Thoracic aorta (tissue), 2 donors: Measurements from ENCODE around the gene SYP. TPM values are rescaled to one million over a fixed set of nuclear protein-coding genes. Genes with fewer than 3 reads are reported as not detected.
"Not testable (repeated sequence)": the region's sequence is repeated elsewhere in the genome, so short reads cannot be mapped to it uniquely, and the experiment has no call there.

Experiments used
- ATAC-seq: fragments of 150-250 bp; one replicate; pipeline ENCODE4 v1.8.0; 2017; ENCODE audit warnings: low read depth; ENCODE audit not compliant: insufficient number of reproducible peaks, low FRiP score
- DNase-seq: peaks from one replicate; pipeline ENCODE4 v3.0.0-alpha.2; 2020; ENCODE audit warnings: low spot score
- H3K27ac ChIP-seq, 2 donors: fragments of 200-600 bp; sonication (generic); 1 replicate in 1 of 2; 2 replicates in 1 of 2; pipeline ENCODE4 v1.5.1; 2016; ENCODE audit warnings: mild to moderate bottlenecking in 2 of 2, moderate library complexity in 2 of 2
- H3K27me3 ChIP-seq: fragments of 200-600 bp; sonication (generic); replicated peaks from 2 replicates; pipeline ENCODE4 v1.6.0; 2016; ENCODE audit warnings: mild to moderate bottlenecking; ENCODE audit not compliant: insufficient read depth
- H3K36me3 ChIP-seq: fragments of 200-600 bp; sonication (generic); one replicate; pipeline ENCODE4 v1.5.1; 2016
- H3K4me1 ChIP-seq, 2 donors: fragments of 200-600 bp; sonication (generic); 1 replicate in 1 of 2; 2 replicates in 1 of 2; pipeline versions ENCODE4 v1.5.1 to v1.6.0; 2016; ENCODE audit warnings: low read depth in 2 of 2, mild to moderate bottlenecking in 1 of 2; ENCODE audit not compliant: control insufficient read depth in 1 of 2
- H3K4me3 ChIP-seq: fragments of 200-600 bp; sonication (generic); 2 replicates; pipeline ENCODE4 v1.5.1; 2016; ENCODE audit warnings: mild to moderate bottlenecking
- H3K9me3 ChIP-seq: fragments of 200-600 bp; sonication (generic); 2 replicates; pipeline ENCODE4 v1.5.1; 2016
- total RNA-seq, 2 donors: library from RNA; depleted of rRNA; stranded (reverse); fragments of >200 nt; gene quantifications; one replicate each; pipeline versions ENCODE4 v1.1.0 to v1.2.3, GENCODE V29; 2016
- TF ChIP-seq, protein P1 (sequence below): fragments of 200-600 bp; sonication (generic); IDR thresholded peaks from one replicate; pipeline ENCODE4 v1.5.1; 2019; ENCODE audit warnings: antibody characterized with exemption

SYP gene
- total RNA-seq, 2 donors from 2014 or later, result 3.2 to 6.9 TPM

- Histone ChIP-seq H3K4me1 (peaks cover 0 to 26% of the 10 kb centered on the region in 2 donors), H3K9me3 (no peaks in the 10 kb centered on the region), H3K27ac (peak overlapping the region in 1 of 2 donors; percentile 44), H3K4me3 (no peak overlapping the region), H3K27me3 (no peaks in the 10 kb centered on the region), H3K36me3 (peaks cover 9% of the 10 kb centered on the region)
- DNase-seq (no peak), ATAC-seq (no peak)
- TF ChIP-seq, protein P1, sequence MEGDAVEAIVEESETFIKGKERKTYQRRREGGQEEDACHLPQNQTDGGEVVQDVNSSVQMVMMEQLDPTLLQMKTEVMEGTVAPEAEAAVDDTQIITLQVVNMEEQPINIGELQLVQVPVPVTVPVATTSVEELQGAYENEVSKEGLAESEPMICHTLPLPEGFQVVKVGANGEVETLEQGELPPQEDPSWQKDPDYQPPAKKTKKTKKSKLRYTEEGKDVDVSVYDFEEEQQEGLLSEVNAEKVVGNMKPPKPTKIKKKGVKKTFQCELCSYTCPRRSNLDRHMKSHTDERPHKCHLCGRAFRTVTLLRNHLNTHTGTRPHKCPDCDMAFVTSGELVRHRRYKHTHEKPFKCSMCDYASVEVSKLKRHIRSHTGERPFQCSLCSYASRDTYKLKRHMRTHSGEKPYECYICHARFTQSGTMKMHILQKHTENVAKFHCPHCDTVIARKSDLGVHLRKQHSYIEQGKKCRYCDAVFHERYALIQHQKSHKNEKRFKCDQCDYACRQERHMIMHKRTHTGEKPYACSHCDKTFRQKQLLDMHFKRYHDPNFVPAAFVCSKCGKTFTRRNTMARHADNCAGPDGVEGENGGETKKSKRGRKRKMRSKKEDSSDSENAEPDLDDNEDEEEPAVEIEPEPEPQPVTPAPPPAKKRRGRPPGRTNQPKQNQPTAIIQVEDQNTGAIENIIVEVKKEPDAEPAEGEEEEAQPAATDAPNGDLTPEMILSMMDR, result no peak
Observed at GRCh38 chrX:49176421-49177326, 23.3 kb downstream of the SYP start.

GRCh38 chrX:49175435-49176274, 24.3 kb downstream of the SYP start:
- Histone ChIP-seq H3K27me3 (no peaks in the 10 kb centered on the region), H3K36me3 (peaks cover 9% of the 10 kb centered on the region), H3K9me3 (no peaks in the 10 kb centered on the region), H3K4me1 (peaks cover 0 to 26% of the 10 kb centered on the region in 2 donors), H3K4me3 (no peak overlapping the region), H3K27ac (no peak overlapping the region)
- TF ChIP-seq, protein P1, result no peak
- DNase-seq, result no peak
- no peak for ATAC-seq

DNA sequence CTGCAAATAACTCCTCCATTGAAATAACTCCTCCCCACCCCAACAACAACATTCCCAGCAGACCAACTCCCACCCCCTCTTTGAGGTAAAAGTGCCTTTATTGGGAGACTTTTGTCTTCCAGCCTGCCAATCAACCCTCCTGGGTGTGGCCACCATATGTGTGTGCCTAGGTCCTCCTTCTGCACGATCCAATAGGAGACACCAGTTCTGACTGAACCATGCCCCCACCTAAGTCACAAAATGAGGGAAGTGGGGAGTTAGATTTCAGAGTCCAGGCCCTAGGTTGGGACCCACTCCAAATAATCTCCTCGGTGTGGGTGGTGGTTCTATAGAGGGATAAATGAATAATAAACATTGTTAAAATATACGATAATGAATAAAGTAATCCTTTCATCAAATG, 25.3 kb downstream of the SYP start:
- TF ChIP-seq, protein P1, result no peak

DNA sequence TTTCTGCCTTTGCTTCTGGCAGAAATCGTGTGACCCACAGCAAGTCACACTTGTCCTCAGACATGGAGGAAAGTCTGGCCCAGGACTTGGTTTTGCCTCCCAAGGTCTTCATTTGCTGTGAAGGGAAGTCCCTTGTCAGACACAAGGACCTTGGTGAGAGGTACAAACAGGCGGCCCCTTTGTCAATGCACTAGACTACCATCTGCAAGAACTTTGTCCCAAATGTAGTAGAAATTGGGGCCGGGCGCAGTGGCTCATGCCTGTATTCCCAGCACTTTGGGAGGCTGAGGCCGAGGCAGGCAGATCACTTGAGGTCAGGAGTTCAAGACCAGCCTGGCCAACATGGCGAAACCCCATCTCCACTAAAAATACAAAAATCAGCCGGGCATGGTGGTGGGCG, 26.4 kb downstream of the SYP start:
- not testable (repeated sequence) for DNase-seq, H3K36me3 ChIP-seq, H3K9me3 ChIP-seq, ATAC-seq, H3K27me3 ChIP-seq
- H3K27ac ChIP-seq, result peak overlapping the region in 1 of 2 donors; percentile 96
- H3K4me3 ChIP-seq, result peak overlapping the region; percentile 87
- peaks cover 0 to 26% of the 10 kb centered on the region in 2 donors for H3K4me1 ChIP-seq

More for the DNA sequence above, 25.3 kb downstream of the SYP start:
- ATAC-seq, result no peak
- DNase-seq, result no peak
- Histone ChIP-seq H3K27ac (no peak overlapping the region), H3K4me3 (no peak overlapping the region), H3K9me3 (no peaks in the 10 kb centered on the region), H3K4me1 (peaks cover 0 to 26% of the 10 kb centered on the region in 2 donors), H3K27me3 (no peaks in the 10 kb centered on the region), H3K36me3 (peaks cover 9% of the 10 kb centered on the region)

GRCh38 chrX:49172280-49172780, 27.7 kb downstream of the SYP start:
- Histone ChIP-seq H3K27me3 (no peaks in the 10 kb centered on the region), H3K9me3 (no peaks in the 10 kb centered on the region), H3K4me1 (peaks cover 5 to 36% of the 10 kb centered on the region in 2 donors), H3K4me3 (peak overlapping the region; percentile 87), H3K36me3 (peaks cover 9% of the 10 kb centered on the region), H3K27ac (peak overlapping the region; percentile 92 to 96)
- ATAC-seq (peak; percentile 51), DNase-seq (no peak)
- TF ChIP-seq, protein P1, result no peak
